GM19397 (cell line): ENCODE measurements around the gene CEP164.

Experiments used
- ATAC-seq: cut with Tn5 transposase; IDR thresholded peaks from one replicate; pipeline ENCODE4 v1.9.1; 2021; ENCODE audit warnings: mild to moderate bottlenecking, moderate library complexity; ENCODE audit not compliant: unreplicated experiment

The CEP164 gene

GRCh38 chr11:117417856-117418255, 90.2 kb downstream of the CEP164 start:
- no peak for ATAC-seq

- no peak for ATAC-seq
Observed at GRCh38 chr11:117418737-117419481, 91.3 kb downstream of the CEP164 start.

- no peak for ATAC-seq
Observed at GRCh38 chr11:117419482-117420142, 92.0 kb downstream of the CEP164 start.

DNA sequence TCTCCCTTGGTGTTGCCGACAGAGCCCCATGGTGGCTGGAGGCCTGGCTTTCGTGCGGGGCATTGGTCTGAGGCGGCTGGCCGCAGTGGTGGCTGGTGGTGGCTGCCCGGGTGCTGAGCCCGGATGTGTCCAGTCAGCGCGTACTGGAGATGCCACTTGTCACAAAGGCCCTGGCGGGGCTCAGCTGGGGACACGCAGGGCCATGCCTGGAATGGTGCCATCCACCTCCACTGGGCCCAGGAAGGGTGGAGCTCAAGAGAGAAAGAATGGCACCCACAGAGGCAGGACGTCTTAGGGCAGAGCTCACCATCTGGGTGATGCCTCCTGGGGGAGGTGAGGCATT, 92.5 kb downstream of the CEP164 start:
- ATAC-seq, result no peak

- ATAC-seq, result no peak
Observed at GRCh38 chr11:117420598-117420997, 92.9 kb downstream of the CEP164 start.

- ATAC-seq, result no peak
Observed at GRCh38 chr11:117421041-117421440, 93.4 kb downstream of the CEP164 start.

DNA sequence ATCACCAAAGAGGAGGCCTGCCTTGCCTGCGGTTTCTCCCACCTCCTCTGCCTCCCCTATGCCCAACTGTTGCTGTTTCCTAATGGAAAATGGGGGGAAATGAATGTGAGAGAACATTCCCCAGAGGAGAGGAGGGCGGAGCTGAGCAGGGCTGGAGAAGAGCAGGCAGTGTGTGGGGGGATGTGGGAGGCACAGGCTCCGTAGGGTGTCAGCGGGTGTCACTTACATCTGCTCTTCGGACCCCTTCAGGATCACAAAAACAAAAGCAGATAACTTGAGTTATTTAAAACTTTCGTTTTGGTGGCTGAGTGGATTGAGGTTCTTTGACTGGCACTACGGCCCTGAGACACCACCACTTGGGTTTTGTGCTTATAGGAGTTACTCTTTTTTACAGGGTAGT, 93.8 kb downstream of the CEP164 start:
- no peak for ATAC-seq

DNA sequence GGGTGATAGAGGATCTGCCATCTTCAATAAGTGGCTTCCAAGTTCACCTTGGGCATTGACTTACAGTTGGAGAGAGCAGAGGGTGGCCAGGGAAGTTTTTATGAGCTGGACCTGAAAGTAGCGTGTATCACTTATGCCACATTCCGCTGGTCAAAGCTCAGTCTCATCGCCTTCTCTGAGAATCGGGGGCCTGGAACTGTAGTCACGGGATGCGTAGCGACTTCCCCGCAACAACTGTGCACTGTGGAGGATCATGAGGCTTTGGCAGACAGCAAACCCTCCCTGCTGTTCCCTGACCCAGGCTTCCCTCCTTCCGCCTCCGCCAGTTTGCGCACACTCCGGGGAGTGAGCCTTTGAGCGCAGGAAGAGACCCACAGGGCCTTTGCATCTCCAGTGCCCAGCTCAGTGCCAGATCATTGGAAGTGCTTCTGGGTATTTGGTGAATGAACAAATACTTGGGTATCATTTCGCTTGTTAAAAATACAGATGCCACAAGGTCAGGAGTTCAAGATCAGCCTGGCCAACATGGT, 95.5 kb downstream of the CEP164 start:
- ATAC-seq, result no peak

GRCh38 chr11:117424781-117425180, 97.1 kb downstream of the CEP164 start:
- ATAC-seq, result no peak

- ATAC-seq, result no peak
Observed at GRCh38 chr11:117425679-117426296, 98.1 kb downstream of the CEP164 start.

- no peak for ATAC-seq
Observed at GRCh38 chr11:117426297-117426685, 98.6 kb downstream of the CEP164 start.

DNA sequence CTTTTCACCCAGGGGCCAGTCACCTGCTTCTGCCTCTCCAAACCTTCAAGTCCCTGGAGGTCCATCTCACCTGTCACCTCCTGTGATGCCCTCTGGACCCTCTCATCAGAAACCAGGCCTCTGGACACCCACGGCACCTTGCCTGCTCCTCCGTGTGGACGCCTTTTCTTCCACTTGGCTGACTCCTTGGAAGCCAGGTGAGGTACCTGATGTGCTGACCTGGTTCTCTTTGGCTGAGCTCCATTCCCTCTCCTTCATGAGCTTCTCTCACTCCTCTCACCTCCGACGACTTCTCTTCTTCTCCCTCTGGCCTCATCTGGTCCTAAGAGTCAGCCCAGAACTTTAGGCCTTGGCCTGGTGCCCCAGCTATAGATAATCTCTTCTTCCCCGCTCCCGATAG, 99.3 kb downstream of the CEP164 start:
- no peak for ATAC-seq

DNA sequence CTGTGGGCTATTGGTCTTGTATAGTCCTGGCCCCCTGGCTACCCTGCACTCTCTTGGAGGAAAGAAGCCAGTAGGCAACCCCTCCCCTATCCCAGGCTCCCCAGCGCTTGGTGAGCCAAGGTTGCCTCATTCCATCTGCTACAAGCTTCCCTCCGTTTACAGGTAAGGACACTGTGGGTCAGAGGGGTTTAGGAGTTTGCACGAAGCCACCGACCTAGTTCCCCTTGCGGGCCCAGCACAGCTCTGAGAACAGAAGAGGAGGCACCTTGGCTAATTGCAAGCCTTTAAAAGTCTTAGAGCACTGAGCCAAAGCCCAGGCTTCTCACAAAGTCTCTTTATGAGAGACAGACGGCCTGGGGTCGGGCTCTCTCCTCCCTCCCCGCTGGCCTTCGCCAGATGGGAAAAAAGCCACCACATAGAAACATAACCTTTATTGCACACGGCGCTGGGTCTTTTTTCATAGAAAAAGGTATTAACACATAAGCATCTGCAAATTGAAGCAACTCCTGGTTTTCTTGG, 99.8 kb downstream of the CEP164 start:
- ATAC-seq, result no peak

DNA sequence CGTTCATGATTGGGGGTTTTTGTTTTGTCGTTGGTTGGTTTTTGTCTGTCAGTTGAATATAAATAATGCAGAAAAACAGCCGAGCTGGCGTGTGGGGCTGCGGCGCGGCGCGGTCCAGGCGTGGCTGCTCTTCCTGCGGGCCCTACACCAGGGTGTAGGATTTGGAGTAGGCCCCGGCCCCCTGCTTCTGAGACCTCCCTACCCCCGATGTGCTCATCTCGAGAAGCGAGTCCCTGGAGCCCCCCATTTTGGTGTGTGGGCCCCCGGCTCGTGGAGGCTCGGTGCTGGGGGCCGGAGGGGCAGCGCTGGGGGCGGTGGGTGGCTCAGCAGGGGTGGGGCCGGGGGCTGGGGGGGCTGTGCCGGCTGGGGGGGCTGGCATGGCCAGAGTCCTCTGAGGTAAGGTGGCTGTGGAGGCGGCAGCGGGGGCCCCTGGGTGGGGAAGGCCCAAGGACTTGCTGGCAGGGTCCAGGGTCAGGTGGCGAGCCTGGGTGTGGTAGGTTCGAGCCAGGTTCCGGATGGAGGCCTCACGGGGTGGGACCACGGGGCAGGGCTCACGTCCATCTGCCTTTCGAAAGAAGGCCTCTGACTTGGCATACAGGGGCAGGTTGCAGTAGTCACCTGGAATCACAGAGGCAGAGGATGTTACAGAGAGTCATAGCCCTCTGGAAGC, 100.7 kb downstream of the CEP164 start:
- ATAC-seq, result no peak

GRCh38 chr11:117428856-117429229, 101.2 kb downstream of the CEP164 start:
- ATAC-seq, result no peak

GRCh38 chr11:117430293-117430955, 102.8 kb downstream of the CEP164 start:
- no peak for ATAC-seq

- no peak for ATAC-seq
Observed at GRCh38 chr11:117431436-117431835, 103.8 kb downstream of the CEP164 start.

DNA sequence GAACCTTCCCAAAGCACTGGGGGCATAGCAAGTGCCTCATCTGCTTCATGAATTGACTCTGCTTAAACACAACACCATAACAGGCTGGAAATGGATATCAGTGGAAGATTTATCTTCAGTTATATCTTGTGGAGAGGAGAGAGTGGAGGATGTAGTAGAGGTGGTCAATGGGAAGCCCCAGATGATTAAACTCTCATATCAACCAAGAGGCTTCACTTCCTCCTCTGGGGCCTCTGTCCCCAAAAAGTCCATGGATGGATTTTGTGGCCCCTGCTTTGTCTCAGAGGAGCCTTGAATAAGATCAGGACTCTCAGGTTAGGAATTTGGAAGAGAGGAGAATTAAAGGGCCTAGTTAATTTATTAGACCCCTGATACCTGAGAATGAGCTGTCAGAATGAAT, 106.1 kb downstream of the CEP164 start:
- ATAC-seq, result no peak

DNA sequence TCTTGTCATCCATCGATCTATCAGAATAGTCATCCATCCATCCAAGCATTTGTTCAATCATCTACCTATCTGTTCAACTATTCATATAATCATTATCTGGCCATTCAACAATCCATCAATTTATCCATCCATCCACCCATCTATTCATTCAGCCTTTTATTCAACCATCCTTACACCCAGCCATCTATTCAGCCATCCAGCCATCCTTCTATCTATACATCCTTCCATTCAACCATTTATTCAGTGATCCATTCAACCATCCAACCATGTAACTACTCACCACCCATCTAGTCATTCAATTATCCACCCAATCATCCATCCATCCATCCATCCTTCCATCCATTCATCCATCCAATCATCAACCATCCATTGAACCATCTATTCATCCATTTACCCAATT, 106.8 kb downstream of the CEP164 start:
- no peak for ATAC-seq

DNA sequence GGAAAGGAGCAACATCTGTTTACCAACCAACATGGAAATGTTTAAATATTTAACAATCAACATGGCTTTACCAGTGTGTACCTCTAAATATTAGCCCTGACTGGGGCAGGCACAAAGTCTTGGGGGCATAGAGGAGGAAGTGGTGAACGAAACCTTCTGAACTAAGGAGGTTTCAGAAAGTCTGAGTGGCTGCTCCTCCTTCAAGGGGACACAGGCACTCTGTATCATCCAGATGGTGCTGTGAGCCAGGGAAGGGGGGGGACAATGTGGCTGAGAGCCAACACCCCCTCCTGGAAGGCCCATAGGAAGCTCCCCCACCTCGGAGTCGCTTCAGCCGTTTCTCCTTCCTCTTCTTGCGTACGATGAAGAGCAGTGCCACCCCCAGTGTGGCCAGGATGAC, 107.7 kb downstream of the CEP164 start:
- ATAC-seq, result no peak
